ENCODE results near the gene TOR3A.
"Not testable (repeated sequence)": the region's sequence is repeated elsewhere in the genome, so short reads cannot be mapped to it uniquely, and the experiment has no call there.

TOR3A gene

GRCh38 chr1:179138755-179139154, 56.9 kb downstream of the TOR3A start:
- not testable (repeated sequence) for H3K9me3 ChIP-seq (ENCODE audit: control insufficient read depth, low read length); H2BK15ac ChIP-seq (ENCODE audit: low read depth, poor library complexity, severe bottlenecking); H3K18ac ChIP-seq (ENCODE audit: low read depth in 1 of 2, low read length in 2 of 2); H4K91ac ChIP-seq (ENCODE audit: low read length); H3K23ac ChIP-seq (ENCODE audit: low read length in 2 of 2); H2BK120ac ChIP-seq (ENCODE audit: low read depth, low read length); H3K79me1 ChIP-seq (replicated peaks; ENCODE audit: low read length, poor library complexity, severe bottlenecking); H2BK12ac ChIP-seq (ENCODE audit: low read length in 2 of 2); H4K8ac ChIP-seq (ENCODE audit: low read length); H3K27ac ChIP-seq (ENCODE audit: low read length, poor library complexity, severe bottlenecking); H3K14ac ChIP-seq (ENCODE audit: low read length in 2 of 2); H3K27me3 ChIP-seq (ENCODE audit: control insufficient read depth in 1 of 2, insufficient read depth in 1 of 2, low read length in 2 of 2); H3K4me2 ChIP-seq (ENCODE audit: low read length, poor library complexity, severe bottlenecking); H2AK5ac ChIP-seq (ENCODE audit: low read length, severe bottlenecking); DNase-seq; H3K4ac ChIP-seq (ENCODE audit: low read depth in 1 of 2, low read length in 2 of 2); H2AFZ ChIP-seq (ENCODE audit: low read depth, low read length); H2BK5ac ChIP-seq (ENCODE audit: low read depth, low read length, poor library complexity, severe bottlenecking)
- peak overlapping the region; percentile 80 for H3K9ac ChIP-seq (ENCODE audit: low read length)
- H3K4me3 ChIP-seq (ENCODE audit: insufficient read depth in 1 of 2, low read depth in 1 of 2, low read length in 2 of 2) = peak overlapping the region in 1 of 2 experiments; percentile 92
- WGBS = 97% methylated on average over 21 of the region's 21 CpGs
- peaks cover 12% of the 10 kb centered on the region for H3K4me1 ChIP-seq (ENCODE audit: control insufficient read depth, insufficient read depth, low read depth, low read length)
- H3K36me3 ChIP-seq (ENCODE audit: control insufficient read depth in 1 of 2, insufficient read depth in 2 of 2, low read depth in 1 of 2, low read length in 2 of 2) = peaks cover 16 to 37% of the 10 kb centered on the region in 2 experiments

- Histone ChIP-seq H4K91ac (ENCODE audit: low read length) (no peak overlapping the region), H3K18ac (ENCODE audit: low read depth in 1 of 2, low read length in 2 of 2) (no peak overlapping the region), H3K27ac (ENCODE audit: low read length, poor library complexity, severe bottlenecking) (peak overlapping the region; percentile 76), H2BK12ac (ENCODE audit: low read length in 2 of 2) (no peak overlapping the region), H3K4me3 (ENCODE audit: insufficient read depth in 1 of 2, low read depth in 1 of 2, low read length in 2 of 2) (peak overlapping the region in 1 of 2 experiments; percentile 92), H2BK5ac (ENCODE audit: low read depth, low read length, poor library complexity, severe bottlenecking) (no peak overlapping the region), H2BK120ac (ENCODE audit: low read depth, low read length) (no peak overlapping the region), H2BK15ac (ENCODE audit: low read depth, poor library complexity, severe bottlenecking) (no peak overlapping the region), H3K4me1 (ENCODE audit: control insufficient read depth, insufficient read depth, low read depth, low read length) (peaks cover 12% of the 10 kb centered on the region), H3K14ac (ENCODE audit: low read length in 2 of 2) (no peak overlapping the region), H3K36me3 (ENCODE audit: control insufficient read depth in 1 of 2, insufficient read depth in 2 of 2, low read depth in 1 of 2, low read length in 2 of 2) (peaks cover 12 to 32% of the 10 kb centered on the region in 2 experiments), H3K23ac (ENCODE audit: low read length in 2 of 2) (no peak overlapping the region), H3K79me1 (replicated peaks; ENCODE audit: low read length, poor library complexity, severe bottlenecking) (peaks cover 4% of the 10 kb centered on the region), H3K27me3 (ENCODE audit: control insufficient read depth in 1 of 2, insufficient read depth in 1 of 2, low read length in 2 of 2) (no peaks in the 10 kb centered on the region), H2AK5ac (ENCODE audit: low read length, severe bottlenecking) (no peak overlapping the region), H2AFZ (ENCODE audit: low read depth, low read length) (no peak overlapping the region), H3K9ac (ENCODE audit: low read length) (peak overlapping the region; percentile 99), H3K9me3 (ENCODE audit: control insufficient read depth, low read length) (no peaks in the 10 kb centered on the region), H3K4ac (ENCODE audit: low read depth in 1 of 2, low read length in 2 of 2) (no peak overlapping the region), H4K8ac (ENCODE audit: low read length) (no peak overlapping the region), H3K4me2 (ENCODE audit: low read length, poor library complexity, severe bottlenecking) (no peak overlapping the region)
- 13% methylated on average over 3 of the region's 4 CpGs for WGBS
- peak; percentile 86 for DNase-seq
These were observed 59.9 kb downstream of the TOR3A start for GRCh38 chr1:179141592-179142251.

- H3K4me1 ChIP-seq (ENCODE audit: control insufficient read depth, insufficient read depth, low read depth, low read length) = peaks cover 10% of the 10 kb centered on the region
- H3K9me3 ChIP-seq (ENCODE audit: control insufficient read depth, low read length) = no peaks in the 10 kb centered on the region
- H3K36me3 ChIP-seq (ENCODE audit: control insufficient read depth in 1 of 2, insufficient read depth in 2 of 2, low read depth in 1 of 2, low read length in 2 of 2) = peaks cover 12 to 27% of the 10 kb centered on the region in 2 experiments
- peak overlapping the region; percentile 90 for H3K27ac ChIP-seq (ENCODE audit: low read length, poor library complexity, severe bottlenecking)
- peak overlapping the region; percentile 12 for H2AK5ac ChIP-seq (ENCODE audit: low read length, severe bottlenecking)
- DNase-seq = peak; percentile 99
- peak overlapping the region; percentile 99 for H3K9ac ChIP-seq (ENCODE audit: low read length)
- peak overlapping the region; percentile 20 to 92 for H3K4me3 ChIP-seq (ENCODE audit: insufficient read depth in 1 of 2, low read depth in 1 of 2, low read length in 2 of 2)
- no peak overlapping the region for H3K14ac ChIP-seq (ENCODE audit: low read length in 2 of 2)
- H2BK5ac ChIP-seq (ENCODE audit: low read depth, low read length, poor library complexity, severe bottlenecking) = peak overlapping the region; percentile 86
- no peak overlapping the region for H2AFZ ChIP-seq (ENCODE audit: low read depth, low read length)
- no peak overlapping the region for H2BK15ac ChIP-seq (ENCODE audit: low read depth, poor library complexity, severe bottlenecking)
- peaks cover 5% of the 10 kb centered on the region for H3K79me1 ChIP-seq (replicated peaks; ENCODE audit: low read length, poor library complexity, severe bottlenecking)
- H3K23ac ChIP-seq (ENCODE audit: low read length in 2 of 2) = no peak overlapping the region
- no peak overlapping the region for H4K91ac ChIP-seq (ENCODE audit: low read length)
- no peaks in the 10 kb centered on the region for H3K27me3 ChIP-seq (ENCODE audit: control insufficient read depth in 1 of 2, insufficient read depth in 1 of 2, low read length in 2 of 2)
- no peak overlapping the region for H3K4ac ChIP-seq (ENCODE audit: low read depth in 1 of 2, low read length in 2 of 2)
- H2BK120ac ChIP-seq (ENCODE audit: low read depth, low read length) = no peak overlapping the region
- no peak overlapping the region for H4K8ac ChIP-seq (ENCODE audit: low read length)
- WGBS = 0% methylated on average over 1 of the region's 2 CpGs
- peak overlapping the region; percentile 17 for H3K4me2 ChIP-seq (ENCODE audit: low read length, poor library complexity, severe bottlenecking)
- no peak overlapping the region for H2BK12ac ChIP-seq (ENCODE audit: low read length in 2 of 2)
- peak overlapping the region; percentile 11 to 28 for H3K18ac ChIP-seq (ENCODE audit: low read depth in 1 of 2, low read length in 2 of 2)
These were observed 61.0 kb downstream of the TOR3A start for GRCh38 chr1:179142889-179143299.

GRCh38 chr1:179143322-179143721, 61.5 kb downstream of the TOR3A start:
- H3K4me2 ChIP-seq (ENCODE audit: low read length, poor library complexity, severe bottlenecking) = no peak overlapping the region

More at GRCh38 chr1:179143322-179143721, 61.5 kb downstream of the TOR3A start:
- Histone ChIP-seq H3K14ac (ENCODE audit: low read length in 2 of 2) (no peak overlapping the region), H4K8ac (ENCODE audit: low read length) (no peak overlapping the region), H4K91ac (ENCODE audit: low read length) (no peak overlapping the region), H2BK120ac (ENCODE audit: low read depth, low read length) (no peak overlapping the region), H3K27me3 (ENCODE audit: control insufficient read depth in 1 of 2, insufficient read depth in 1 of 2, low read length in 2 of 2) (no peaks in the 10 kb centered on the region), H3K9ac (ENCODE audit: low read length) (peak overlapping the region; percentile 99), H3K4ac (ENCODE audit: low read depth in 1 of 2, low read length in 2 of 2) (no peak overlapping the region), H3K23ac (ENCODE audit: low read length in 2 of 2) (no peak overlapping the region), H2AFZ (ENCODE audit: low read depth, low read length) (no peak overlapping the region), H2BK5ac (ENCODE audit: low read depth, low read length, poor library complexity, severe bottlenecking) (no peak overlapping the region), H2BK12ac (ENCODE audit: low read length in 2 of 2) (no peak overlapping the region), H3K4me3 (ENCODE audit: insufficient read depth in 1 of 2, low read depth in 1 of 2, low read length in 2 of 2) (peak overlapping the region in 1 of 2 experiments; percentile 92), H3K27ac (ENCODE audit: low read length, poor library complexity, severe bottlenecking) (peak overlapping the region; percentile 90), H2AK5ac (ENCODE audit: low read length, severe bottlenecking) (no peak overlapping the region), H3K18ac (ENCODE audit: low read depth in 1 of 2, low read length in 2 of 2) (no peak overlapping the region), H2BK15ac (ENCODE audit: low read depth, poor library complexity, severe bottlenecking) (no peak overlapping the region), H3K36me3 (ENCODE audit: control insufficient read depth in 1 of 2, insufficient read depth in 2 of 2, low read depth in 1 of 2, low read length in 2 of 2) (peaks cover 15 to 25% of the 10 kb centered on the region in 2 experiments), H3K79me1 (replicated peaks; ENCODE audit: low read length, poor library complexity, severe bottlenecking) (peaks cover 8% of the 10 kb centered on the region), H3K9me3 (ENCODE audit: control insufficient read depth, low read length) (no peaks in the 10 kb centered on the region), H3K4me1 (ENCODE audit: control insufficient read depth, insufficient read depth, low read depth, low read length) (peaks cover 10% of the 10 kb centered on the region)
- 21% methylated on average over 2 of the region's 3 CpGs for WGBS
- peak; percentile 96 for DNase-seq

All from mesenchymal stem cell (in vitro differentiated cells and primary cell).